ENCODE measurements around the gene MICAL1.
"Not testable (repeated sequence)": the region's sequence is repeated elsewhere in the genome, so short reads cannot be mapped to it uniquely, and the experiment has no call there.

MICAL1 gene

GRCh38 chr6:109467696-109468095, 12.1 kb upstream of the MICAL1 start:
- Mint-ChIP-seq H3K27ac (peak overlapping the region; percentile 60), H3K36me3 (peaks cover 46% of the 10 kb centered on the region), H3K27me3 (no peaks in the 10 kb centered on the region), H3K4me3 (no peak overlapping the region), H3K9me3 (no peaks in the 10 kb centered on the region), H3K4me1 (peaks cover 39% of the 10 kb centered on the region)
- ATAC-seq (ENCODE audit: low read depth): no peak
- DNase-seq (ENCODE audit: low spot score in 2 of 2): no peak

- no peak for ATAC-seq (ENCODE audit: low read depth)
- no peaks in the 10 kb centered on the region for H3K27me3 Mint-ChIP-seq
- peaks cover 33% of the 10 kb centered on the region for H3K4me1 Mint-ChIP-seq
- no peak for DNase-seq (ENCODE audit: low spot score in 2 of 2)
- H3K36me3 Mint-ChIP-seq: peaks cover 45% of the 10 kb centered on the region
- no peaks in the 10 kb centered on the region for H3K9me3 Mint-ChIP-seq
- no peak overlapping the region for H3K4me3 Mint-ChIP-seq
- H3K27ac Mint-ChIP-seq: no peak overlapping the region
Measured at GRCh38 chr6:109466212-109466923, 10.8 kb upstream of the MICAL1 start.

GRCh38 chr6:109465772-109466171, 10.2 kb upstream of the MICAL1 start:
- peaks cover 34% of the 10 kb centered on the region for H3K4me1 Mint-ChIP-seq
- H3K9me3 Mint-ChIP-seq: no peaks in the 10 kb centered on the region
- H3K27ac Mint-ChIP-seq: peak overlapping the region; percentile 91
- H3K36me3 Mint-ChIP-seq: peaks cover 47% of the 10 kb centered on the region
- no peaks in the 10 kb centered on the region for H3K27me3 Mint-ChIP-seq
- ATAC-seq (ENCODE audit: low read depth): no peak
- no peak overlapping the region for H3K4me3 Mint-ChIP-seq
- no peak for DNase-seq (ENCODE audit: low spot score in 2 of 2)

GRCh38 chr6:109461733-109462526, 6.4 kb upstream of the MICAL1 start:
- no peak overlapping the region for H3K4me3 Mint-ChIP-seq
- H3K27ac Mint-ChIP-seq: peak overlapping the region; percentile 85
- DNase-seq (ENCODE audit: low spot score in 2 of 2) (no peak), ATAC-seq (ENCODE audit: low read depth) (peak; percentile 6)
- peaks cover 40% of the 10 kb centered on the region for H3K4me1 Mint-ChIP-seq
- H3K36me3 Mint-ChIP-seq: peaks cover 25% of the 10 kb centered on the region
- H3K27me3 Mint-ChIP-seq: no peaks in the 10 kb centered on the region
- no peaks in the 10 kb centered on the region for H3K9me3 Mint-ChIP-seq

GRCh38 chr6:109461205-109461604, 5.6 kb upstream of the MICAL1 start:
- Mint-ChIP-seq H3K4me1 (peaks cover 44% of the 10 kb centered on the region), H3K27ac (peak overlapping the region; percentile 48), H3K36me3 (peaks cover 24% of the 10 kb centered on the region)
- not testable (repeated sequence) for H3K4me3 Mint-ChIP-seq; H3K9me3 Mint-ChIP-seq; ATAC-seq (ENCODE audit: low read depth); H3K27me3 Mint-ChIP-seq; DNase-seq (ENCODE audit: low spot score in 2 of 2)

- ATAC-seq (ENCODE audit: low read depth) (no peak), DNase-seq (ENCODE audit: low spot score in 2 of 2) (no peak)
- H3K4me1 Mint-ChIP-seq: peaks cover 43% of the 10 kb centered on the region
- no peak overlapping the region for H3K4me3 Mint-ChIP-seq
- H3K27me3 Mint-ChIP-seq: no peaks in the 10 kb centered on the region
- H3K27ac Mint-ChIP-seq: peak overlapping the region; percentile 100
- peaks cover 17% of the 10 kb centered on the region for H3K36me3 Mint-ChIP-seq
- no peaks in the 10 kb centered on the region for H3K9me3 Mint-ChIP-seq
Measured at GRCh38 chr6:109460161-109460829, 4.7 kb upstream of the MICAL1 start.

- peaks cover 15% of the 10 kb centered on the region for H3K36me3 Mint-ChIP-seq
- DNase-seq (ENCODE audit: low spot score in 2 of 2): peak in 1 of 2 donors; percentile 45
- peak; percentile 20 for ATAC-seq (ENCODE audit: low read depth)
- H3K27ac Mint-ChIP-seq: peak overlapping the region; percentile 100
- H3K27me3 Mint-ChIP-seq: no peaks in the 10 kb centered on the region
- peak overlapping the region; percentile 12 for H3K4me3 Mint-ChIP-seq
- no peaks in the 10 kb centered on the region for H3K9me3 Mint-ChIP-seq
- H3K4me1 Mint-ChIP-seq: peaks cover 43% of the 10 kb centered on the region
Measured at GRCh38 chr6:109458774-109459531, 3.4 kb upstream of the MICAL1 start.

GRCh38 chr6:109457562-109457996, 2.0 kb upstream of the MICAL1 start:
- Mint-ChIP-seq H3K4me3 (peak overlapping the region; percentile 99), H3K4me1 (peaks cover 46% of the 10 kb centered on the region), H3K9me3 (no peaks in the 10 kb centered on the region), H3K27ac (peak overlapping the region; percentile 100), H3K36me3 (peaks cover 13% of the 10 kb centered on the region), H3K27me3 (no peaks in the 10 kb centered on the region)
- ATAC-seq (ENCODE audit: low read depth): no peak
- DNase-seq (ENCODE audit: low spot score in 2 of 2): no peak

GRCh38 chr6:109456710-109457561, 1.4 kb upstream of the MICAL1 start:
- ATAC-seq (ENCODE audit: low read depth): no peak
- Mint-ChIP-seq H3K9me3 (no peaks in the 10 kb centered on the region), H3K4me3 (peak overlapping the region; percentile 99), H3K27me3 (no peaks in the 10 kb centered on the region), H3K4me1 (peaks cover 45% of the 10 kb centered on the region), H3K27ac (peak overlapping the region; percentile 100), H3K36me3 (peaks cover 7% of the 10 kb centered on the region)
- DNase-seq (ENCODE audit: low spot score in 2 of 2): no peak

- Mint-ChIP-seq H3K27me3 (no peaks in the 10 kb centered on the region), H3K36me3 (peaks cover 6% of the 10 kb centered on the region), H3K4me3 (peak overlapping the region; percentile 99), H3K27ac (peak overlapping the region; percentile 100), H3K4me1 (peaks cover 43% of the 10 kb centered on the region), H3K9me3 (no peaks in the 10 kb centered on the region)
- DNase-seq (ENCODE audit: low spot score in 2 of 2) (no peak), ATAC-seq (ENCODE audit: low read depth) (no peak)
Measured at GRCh38 chr6:109456111-109456583, 575 bp upstream of the MICAL1 start.

GRCh38 chr6:109454496-109455436, 806 bp downstream of the MICAL1 start:
- peak overlapping the region; percentile 100 for H3K27ac Mint-ChIP-seq
- ATAC-seq (ENCODE audit: low read depth) (peak; percentile 61), DNase-seq (ENCODE audit: low spot score in 2 of 2) (peak; percentile 82 to 87)
- H3K36me3 Mint-ChIP-seq: peaks cover 8% of the 10 kb centered on the region
- no peaks in the 10 kb centered on the region for H3K9me3 Mint-ChIP-seq
- no peaks in the 10 kb centered on the region for H3K27me3 Mint-ChIP-seq
- H3K4me1 Mint-ChIP-seq: peaks cover 48% of the 10 kb centered on the region
- H3K4me3 Mint-ChIP-seq: peak overlapping the region; percentile 99
